GM12801 (cell line): ENCODE data around the gene ALDOC.

ENCODE experiments used
- CTCF ChIP-seq: IDR thresholded peaks from one replicate; pipeline ENCODE4 v1.5.1; 2011; ENCODE audit warnings: control low read depth; ENCODE audit not compliant: insufficient read length; ENCODE audit errors: extremely low read depth

Gene ALDOC

DNA sequence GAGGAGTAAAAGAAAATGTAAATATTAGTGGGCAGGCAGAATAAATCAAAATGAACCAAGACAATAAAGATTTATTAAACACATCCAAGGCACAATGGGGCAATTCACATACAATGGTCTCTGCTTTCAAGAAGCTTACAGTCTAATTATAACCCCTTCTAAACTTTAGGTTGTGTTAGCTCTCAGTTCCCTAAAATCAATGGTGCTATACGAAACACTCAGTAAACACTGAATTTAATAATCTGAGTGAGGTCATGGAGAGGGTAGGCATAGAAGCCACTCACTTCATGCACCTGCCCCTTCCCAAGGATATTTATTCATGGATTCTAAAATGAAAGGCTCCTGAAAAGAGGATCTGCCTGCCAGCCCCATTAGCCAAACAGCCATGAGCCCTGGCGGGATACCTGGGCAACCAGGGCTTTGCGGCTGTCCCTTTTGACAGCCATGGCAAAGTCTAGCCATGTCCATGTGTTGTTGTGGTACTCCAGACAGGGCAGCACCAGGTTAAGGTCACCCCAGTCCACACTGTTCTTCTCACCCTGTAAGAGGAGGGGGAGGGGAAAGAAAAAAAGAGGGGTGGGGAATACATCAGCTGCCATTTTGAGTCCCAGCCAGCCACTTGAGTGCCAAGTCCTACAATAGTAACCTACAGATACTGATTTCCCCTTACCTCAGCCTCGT is 38.7 kb upstream of the ALDOC start:
- TF ChIP-seq CTCF: no peak

DNA sequence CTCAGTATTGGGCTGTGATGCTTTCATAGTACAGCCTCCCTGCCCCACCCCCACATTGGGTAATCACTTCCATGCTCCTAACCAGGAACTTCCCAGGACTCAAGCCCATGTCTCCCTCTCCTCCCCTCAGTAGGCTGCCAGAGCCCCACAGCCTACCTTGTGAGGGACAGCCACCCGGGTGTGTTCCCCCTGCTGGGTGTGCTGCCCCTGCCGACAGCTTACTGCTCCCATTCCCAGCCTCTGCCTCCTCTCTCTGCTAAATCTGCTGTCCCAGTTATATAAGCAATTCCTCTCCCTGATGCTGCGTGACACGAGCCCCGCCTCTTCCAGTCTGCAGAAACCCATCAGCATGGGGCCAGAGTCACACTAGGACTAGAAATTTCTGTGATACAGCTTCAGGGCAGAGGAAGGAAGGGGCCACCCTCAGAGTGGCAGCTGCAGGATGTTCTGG is 37.3 kb upstream of the ALDOC start, which contains the start of gene RSKR:
Gene RSKR (minus strand): TSS at position 255 of the 451 bp plus-strand sequence. CDS start 24 bp downstream, at position 231.
- TF ChIP-seq CTCF: no peak

- TF ChIP-seq CTCF: no peak
These were observed 36.5 kb upstream of the ALDOC start for GRCh38 chr17:28612936-28613872.

DNA sequence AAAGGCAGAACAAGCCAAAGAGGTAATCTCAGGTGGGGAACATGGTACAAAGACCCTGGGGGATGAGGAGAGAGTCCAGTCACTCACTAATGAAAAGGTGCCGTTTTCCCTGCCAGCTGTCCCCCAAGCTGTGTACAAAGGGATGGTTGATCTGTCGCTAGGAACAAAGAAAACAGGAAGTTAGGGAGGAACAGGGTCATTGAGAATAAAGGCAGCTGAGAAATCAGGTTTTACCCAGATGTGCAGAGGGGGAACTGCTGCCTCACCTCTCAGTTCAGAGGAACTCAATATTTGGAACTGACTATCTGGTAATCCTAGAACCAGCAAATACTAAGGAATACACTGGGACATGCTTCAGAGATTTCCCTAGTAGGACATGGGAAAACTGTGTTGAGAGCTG is 35.8 kb upstream of the ALDOC start:
- no peak for TF ChIP-seq CTCF

DNA sequence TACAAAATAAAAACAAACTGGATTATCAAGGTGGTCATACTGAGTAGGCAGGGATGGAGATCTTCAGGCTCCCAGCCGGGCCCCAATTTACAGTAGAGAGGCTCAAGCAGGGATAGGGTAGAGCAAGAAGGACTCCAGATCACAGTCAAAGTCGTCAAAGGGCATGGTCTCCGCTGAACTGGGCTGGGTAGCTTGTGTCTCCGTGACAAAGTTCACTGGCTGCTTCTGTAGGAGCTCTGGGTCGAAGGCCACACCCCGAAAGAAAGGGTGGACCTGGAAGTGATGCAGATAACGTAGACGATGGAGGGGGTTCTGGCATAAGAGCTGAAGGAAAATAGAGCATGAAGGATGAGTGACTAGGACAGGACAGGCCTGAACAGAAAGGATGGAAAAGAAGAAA is 33.7 kb upstream of the ALDOC start:
- TF ChIP-seq CTCF: no peak

DNA sequence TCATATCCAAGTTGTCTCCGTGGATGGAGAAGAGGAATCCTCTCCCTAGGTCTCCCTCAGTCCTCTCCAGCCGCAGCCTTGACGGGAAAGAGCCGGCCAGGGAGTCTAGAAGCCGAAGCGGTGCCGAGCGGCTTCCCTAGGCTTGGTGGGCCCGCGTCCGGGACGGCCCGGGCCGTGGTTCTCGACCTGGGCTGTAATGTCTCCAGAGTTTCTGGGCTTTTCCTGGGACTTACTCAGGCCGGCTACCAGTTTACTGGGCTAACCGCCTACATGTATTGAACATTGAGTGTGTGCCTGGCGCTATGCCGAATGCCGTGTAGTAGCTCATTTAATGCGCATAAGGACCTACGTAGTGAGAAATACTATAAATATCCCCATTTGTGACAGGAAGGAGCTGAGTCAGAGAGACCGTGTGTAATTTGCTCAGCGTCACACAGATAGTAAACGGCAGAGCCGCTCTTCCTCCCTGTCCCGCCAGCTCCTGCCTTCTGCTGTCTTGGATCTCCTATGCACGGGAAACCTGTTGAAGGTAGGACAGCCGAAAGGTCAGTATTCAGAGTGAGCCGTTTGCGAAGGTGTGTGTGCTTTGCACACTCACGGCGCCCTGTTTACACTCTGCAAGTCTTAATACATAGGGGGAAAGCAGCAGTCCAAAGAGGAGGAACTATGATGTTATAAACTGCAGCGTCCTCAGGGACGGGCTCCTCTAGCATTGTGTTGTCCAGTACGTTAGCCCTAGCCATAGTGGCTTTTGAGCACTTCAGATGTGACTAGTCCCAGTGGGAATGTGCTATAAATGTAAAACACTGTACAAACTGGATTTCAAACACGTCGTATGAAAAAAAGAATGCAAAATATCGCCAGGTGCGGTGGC is 22.9 kb upstream of the ALDOC start:
- TF ChIP-seq CTCF: no peak
